ENCODE data around the gene NPAS3. TPM values are rescaled to one million over a fixed set of nuclear protein-coding genes. Genes with fewer than 3 reads are reported as not detected.

NPAS3 gene
- total RNA-seq, 1 donor from 2014 or later: 6.1 TPM

GRCh38 chr14:33511851-33512640 is 573.4 kb downstream of the NPAS3 start:
- Mint-ChIP-seq H3K27me3 (no peaks in the 10 kb centered on the region), H3K36me3 (ENCODE audit: insufficient read depth) (no peaks in the 10 kb centered on the region), H3K27ac (no peak overlapping the region), H3K4me3 (ENCODE audit: low read depth) (no peak overlapping the region), H3K4me1 (ENCODE audit: low read depth) (no peaks in the 10 kb centered on the region), H3K9me3 (ENCODE audit: low read depth) (no peaks in the 10 kb centered on the region)
- no peak for TF ChIP-seq CTCF (IDR thresholded peaks at IDR 0.05; ENCODE audit: unreplicated experiment)
- no peak for DNase-seq (ENCODE audit: low spot score, unreplicated experiment)

- no peak overlapping the region for H3K4me3 Mint-ChIP-seq (ENCODE audit: low read depth)
- H3K9me3 Mint-ChIP-seq (ENCODE audit: low read depth): no peaks in the 10 kb centered on the region
- DNase-seq (ENCODE audit: low spot score, unreplicated experiment): no peak
- H3K27me3 Mint-ChIP-seq: no peaks in the 10 kb centered on the region
- H3K27ac Mint-ChIP-seq: no peak overlapping the region
- no peak for TF ChIP-seq CTCF (IDR thresholded peaks at IDR 0.05; ENCODE audit: unreplicated experiment)
- H3K36me3 Mint-ChIP-seq (ENCODE audit: insufficient read depth): no peaks in the 10 kb centered on the region
- H3K4me1 Mint-ChIP-seq (ENCODE audit: low read depth): no peaks in the 10 kb centered on the region
Measured at GRCh38 chr14:33515441-33515840, 576.8 kb downstream of the NPAS3 start.

- Mint-ChIP-seq H3K27me3 (no peaks in the 10 kb centered on the region), H3K27ac (no peak overlapping the region), H3K4me3 (ENCODE audit: low read depth) (no peak overlapping the region), H3K36me3 (ENCODE audit: insufficient read depth) (no peaks in the 10 kb centered on the region), H3K4me1 (ENCODE audit: low read depth) (no peaks in the 10 kb centered on the region), H3K9me3 (ENCODE audit: low read depth) (no peaks in the 10 kb centered on the region)
- no peak for TF ChIP-seq CTCF (IDR thresholded peaks at IDR 0.05; ENCODE audit: unreplicated experiment)
- DNase-seq (ENCODE audit: low spot score, unreplicated experiment): no peak
Measured at GRCh38 chr14:33515899-33516298, 577.2 kb downstream of the NPAS3 start.

GRCh38 chr14:33516898-33517436 is 578.3 kb downstream of the NPAS3 start:
- H3K9me3 Mint-ChIP-seq (ENCODE audit: low read depth): no peaks in the 10 kb centered on the region
- no peak for DNase-seq (ENCODE audit: low spot score, unreplicated experiment)
- no peak for TF ChIP-seq CTCF (IDR thresholded peaks at IDR 0.05; ENCODE audit: unreplicated experiment)
- H3K36me3 Mint-ChIP-seq (ENCODE audit: insufficient read depth): no peaks in the 10 kb centered on the region
- H3K27ac Mint-ChIP-seq: no peak overlapping the region
- H3K4me3 Mint-ChIP-seq (ENCODE audit: low read depth): no peak overlapping the region
- H3K27me3 Mint-ChIP-seq: no peaks in the 10 kb centered on the region
- H3K4me1 Mint-ChIP-seq (ENCODE audit: low read depth): no peaks in the 10 kb centered on the region

GRCh38 chr14:33521192-33521591 is 582.5 kb downstream of the NPAS3 start:
- Mint-ChIP-seq H3K4me1 (ENCODE audit: low read depth) (no peaks in the 10 kb centered on the region), H3K27ac (no peak overlapping the region), H3K36me3 (ENCODE audit: insufficient read depth) (no peaks in the 10 kb centered on the region), H3K4me3 (ENCODE audit: low read depth) (no peak overlapping the region), H3K27me3 (peaks cover 2% of the 10 kb centered on the region), H3K9me3 (ENCODE audit: low read depth) (no peaks in the 10 kb centered on the region)
- no peak for TF ChIP-seq CTCF (IDR thresholded peaks at IDR 0.05; ENCODE audit: unreplicated experiment)
- no peak for DNase-seq (ENCODE audit: low spot score, unreplicated experiment)

Measured in progenitor cell of endocrine pancreas (in vitro differentiated cells).